K562 (cell line): ENCODE data around the gene PPT1. TPM values are rescaled to one million over a fixed set of nuclear protein-coding genes. Genes with fewer than 3 reads are reported as not detected.

Experiments used
- CHD7 ChIP-seq: fragments of 200-600 bp; sonication (generic); IDR thresholded peaks from one replicate; pipeline ENCODE4 v1.6.1; 2012; ENCODE audit warnings: mild to moderate bottlenecking, low read depth, low read length, inconsistent platforms
- FOXA3 ChIP-seq, 2 experiments: fragments of 450-650 bp in 1 of 2; sonication (generic) in 1 of 2; formaldehyde crosslinking; IDR thresholded peaks in 1 of 2; conservative IDR thresholded peaks in 1 of 2; 2 replicates each; pipeline versions ENCODE4 v1.4.0 to v1.8.0; 2020 to 2022; ENCODE audit warnings: mild to moderate bottlenecking in 2 of 2, missing genetic modification reagents in 1 of 2
- GTF2E2 ChIP-seq: fragments of 200-800 bp; sonication (Bioruptor generic); IDR thresholded peaks from 2 replicates; pipeline ENCODE4 v1.6.1; 2016; ENCODE audit warnings: missing genetic modification characterization, missing compliant biosample characterization
- JUN ChIP-seq, 2 experiments: sonication (generic) in 1 of 2; formaldehyde crosslinking in 1 of 2; IDR thresholded peaks; 2 replicates each; pipeline versions ENCODE4 v1.6.1 to v1.8.0; 2012 to 2022; ENCODE audit warnings: borderline replicate concordance in 2 of 2, mild to moderate bottlenecking in 2 of 2, improper control_type of control experiment in 1 of 2, low read depth in 1 of 2, low read length in 1 of 2, missing genetic modification reagents in 1 of 2
- SMC3 ChIP-seq: conservative IDR thresholded peaks from 2 replicates; pipeline ENCODE4 v1.6.1; 2011; ENCODE audit warnings: low read depth, low read length, improper control_type of control experiment; ENCODE audit not compliant: insufficient read depth
- polyA plus RNA-seq, 8 experiments: library from polyadenylated mRNA; depleted of rRNA in 4 of 8; stranded (reverse) in 5 of 8; unstranded in 3 of 8; fragments of >200 nt; fragmentation: Nextera tagmentation in 2 of 8; fragmentation: Illumina TruSeq in 1 of 8; extraction: Ambion mirVana in 2 of 8; extraction: Trizol in 1 of 8; gene quantifications; 2 replicates each; pipeline versions ENCODE4 v1.2.1 to v1.2.3, GENCODE V29; 2011 to 2014; ENCODE audit warnings: inconsistent platforms in 1 of 8, missing spikeins in 1 of 8
- total RNA-seq, 7 experiments: library from RNA; depleted of rRNA in 6 of 7; stranded (reverse); fragments of >200 nt in 6 of 7; fragmentation: Illumina TruSeq in 2 of 7; extraction: Trizol in 2 of 7; gene quantifications; 2 replicates each; pipeline versions ENCODE4 v1.2.1 to v1.2.3, GENCODE V29; 2011 to 2021; ENCODE audit warnings: low replicate concordance in 1 of 7
- TF ChIP-seq, protein P1 (sequence below): fragments of 250-450 bp; sonication (Bioruptor Pico); IDR thresholded peaks from 2 replicates; pipeline ENCODE4 v1.4.0; 2020; ENCODE audit warnings: mild to moderate bottlenecking, moderate library complexity
- TF ChIP-seq, protein P2 (sequence below): fragments of 450-650 bp; formaldehyde crosslinking; IDR thresholded peaks from 2 replicates; pipeline ENCODE4 v1.4.0; 2020; ENCODE audit warnings: mild to moderate bottlenecking, mixed read lengths

PPT1 gene
- total and polyA plus RNA-seq, 9 of the 15 experiments (the other 6 are each of a cell fraction or from before 2014, with no cell fraction given): 72.2 to 285 (median 143) TPM

DNA sequence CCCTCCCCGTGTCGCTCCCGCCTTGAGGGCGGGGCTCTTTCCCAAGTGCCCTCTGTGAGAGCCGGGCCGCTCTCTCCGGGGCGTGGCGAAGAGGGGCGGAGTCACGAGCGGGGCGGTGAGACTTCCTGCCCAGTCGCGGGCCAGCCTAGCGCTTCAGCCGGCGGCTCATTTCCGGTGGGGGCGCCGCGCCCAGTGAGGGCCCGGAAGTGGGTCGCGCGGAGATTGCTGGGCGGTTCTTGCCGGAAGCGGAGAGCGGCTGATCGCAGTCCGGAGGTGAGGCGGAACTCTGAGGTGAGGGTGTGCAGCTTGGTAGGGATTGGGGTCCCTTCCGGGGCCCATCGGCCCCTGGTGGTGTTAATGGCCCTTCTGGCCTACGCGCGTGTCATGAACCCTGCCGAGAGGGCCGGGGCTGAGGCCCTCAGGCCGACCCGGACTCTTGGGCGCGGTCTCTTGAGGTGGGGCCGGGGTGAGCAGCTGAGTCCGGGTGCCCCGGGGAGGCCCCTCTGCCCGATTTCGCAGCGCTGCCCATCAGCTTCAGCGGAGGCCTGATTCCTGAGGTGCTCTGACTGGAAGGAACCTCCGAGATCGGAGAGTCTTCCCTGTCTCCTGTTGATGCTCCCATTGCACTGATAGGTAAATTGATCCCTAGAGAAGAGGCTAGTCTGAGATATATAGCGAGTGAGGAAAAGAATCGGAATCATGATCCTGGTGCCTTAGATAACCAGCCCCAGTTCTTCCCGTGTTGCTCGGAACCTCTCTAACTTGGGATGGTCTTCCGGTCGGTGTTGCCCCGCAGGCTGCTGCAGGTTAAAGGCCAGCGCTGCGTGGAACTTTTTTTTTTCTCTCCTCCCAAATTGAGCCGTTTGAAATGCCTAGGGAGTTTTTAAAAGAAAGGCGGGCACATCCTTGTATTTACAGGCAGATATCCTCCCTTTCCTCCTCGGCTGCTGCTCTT, 56.3 kb downstream of the PPT1 start, which contains the start of gene CAP1 (continued):
- TF ChIP-seq CHD7 (no peak), FOXA3 (CRISPR knock-in tag; conservative IDR thresholded peaks at IDR 0.05 in 1 of 2, IDR thresholded peaks at IDR 0.05 in 1 of 2) (peak in 1 of 2 experiments; percentile 62; a peak in 2 of 4 replicates), JUN (IDR thresholded peaks at IDR 0.05; ENCODE audit: borderline replicate concordance, low read depth, low read length) (0 out of 2 replicates have a peak, but pooled peaks have one; percentile 27), JUN (CRISPR knock-in tag; IDR thresholded peaks at IDR 0.05; ENCODE audit: borderline replicate concordance) (no peak), GTF2E2 (tag) (no peak; the same call in none of the 2 replicates), SMC3 (no peak)
- TF ChIP-seq, protein P1, sequence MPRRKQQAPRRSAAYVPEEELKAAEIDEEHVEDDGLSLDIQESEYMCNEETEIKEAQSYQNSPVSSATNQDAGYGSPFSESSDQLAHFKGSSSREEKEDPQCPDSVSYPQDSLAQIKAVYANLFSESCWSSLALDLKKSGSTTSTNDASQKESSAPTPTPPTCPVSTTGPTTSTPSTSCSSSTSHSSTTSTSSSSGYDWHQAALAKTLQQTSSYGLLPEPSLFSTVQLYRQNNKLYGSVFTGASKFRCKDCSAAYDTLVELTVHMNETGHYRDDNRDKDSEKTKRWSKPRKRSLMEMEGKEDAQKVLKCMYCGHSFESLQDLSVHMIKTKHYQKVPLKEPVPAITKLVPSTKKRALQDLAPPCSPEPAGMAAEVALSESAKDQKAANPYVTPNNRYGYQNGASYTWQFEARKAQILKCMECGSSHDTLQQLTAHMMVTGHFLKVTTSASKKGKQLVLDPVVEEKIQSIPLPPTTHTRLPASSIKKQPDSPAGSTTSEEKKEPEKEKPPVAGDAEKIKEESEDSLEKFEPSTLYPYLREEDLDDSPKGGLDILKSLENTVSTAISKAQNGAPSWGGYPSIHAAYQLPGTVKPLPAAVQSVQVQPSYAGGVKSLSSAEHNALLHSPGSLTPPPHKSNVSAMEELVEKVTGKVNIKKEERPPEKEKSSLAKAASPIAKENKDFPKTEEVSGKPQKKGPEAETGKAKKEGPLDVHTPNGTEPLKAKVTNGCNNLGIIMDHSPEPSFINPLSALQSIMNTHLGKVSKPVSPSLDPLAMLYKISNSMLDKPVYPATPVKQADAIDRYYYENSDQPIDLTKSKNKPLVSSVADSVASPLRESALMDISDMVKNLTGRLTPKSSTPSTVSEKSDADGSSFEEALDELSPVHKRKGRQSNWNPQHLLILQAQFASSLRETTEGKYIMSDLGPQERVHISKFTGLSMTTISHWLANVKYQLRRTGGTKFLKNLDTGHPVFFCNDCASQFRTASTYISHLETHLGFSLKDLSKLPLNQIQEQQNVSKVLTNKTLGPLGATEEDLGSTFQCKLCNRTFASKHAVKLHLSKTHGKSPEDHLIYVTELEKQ (CRISPR knock-in tag): no peak
- TF ChIP-seq, protein P2, sequence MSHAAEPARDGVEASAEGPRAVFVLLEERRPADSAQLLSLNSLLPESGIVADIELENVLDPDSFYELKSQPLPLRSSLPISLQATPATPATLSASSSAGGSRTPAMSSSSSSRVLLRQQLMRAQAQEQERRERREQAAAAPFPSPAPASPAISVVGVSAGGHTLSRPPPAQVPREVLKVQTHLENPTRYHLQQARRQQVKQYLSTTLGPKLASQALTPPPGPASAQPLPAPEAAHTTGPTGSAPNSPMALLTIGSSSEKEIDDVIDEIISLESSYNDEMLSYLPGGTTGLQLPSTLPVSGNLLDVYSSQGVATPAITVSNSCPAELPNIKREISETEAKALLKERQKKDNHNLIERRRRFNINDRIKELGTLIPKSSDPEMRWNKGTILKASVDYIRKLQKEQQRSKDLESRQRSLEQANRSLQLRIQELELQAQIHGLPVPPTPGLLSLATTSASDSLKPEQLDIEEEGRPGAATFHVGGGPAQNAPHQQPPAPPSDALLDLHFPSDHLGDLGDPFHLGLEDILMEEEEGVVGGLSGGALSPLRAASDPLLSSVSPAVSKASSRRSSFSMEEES: no peak
